Dedifferentiated amniotic fluid mesenchymal stem cell (primary cell): ENCODE measurements around the gene IQGAP1.

Source experiments
- DNase-seq: peaks from one replicate; pipeline ENCODE4 v3.0.0-alpha.2; 2016; ENCODE audit errors: extremely low spot score

IQGAP1 gene

GRCh38 chr15:90365414-90366055, 22.5 kb upstream of the IQGAP1 start:
- no peak for DNase-seq

- DNase-seq = no peak
These were observed 20.5 kb upstream of the IQGAP1 start for GRCh38 chr15:90367576-90367975.

GRCh38 chr15:90375071-90375470, 13.0 kb upstream of the IQGAP1 start:
- no peak for DNase-seq

GRCh38 chr15:90376789-90377188, 11.3 kb upstream of the IQGAP1 start:
- DNase-seq = no peak

GRCh38 chr15:90379263-90379662, 8.8 kb upstream of the IQGAP1 start:
- DNase-seq = no peak

GRCh38 chr15:90381515-90381914, 6.5 kb upstream of the IQGAP1 start:
- DNase-seq = no peak

- no peak for DNase-seq
These were observed 5.7 kb upstream of the IQGAP1 start for GRCh38 chr15:90382320-90382719.

- no peak for DNase-seq
These were observed 1.8 kb upstream of the IQGAP1 start for GRCh38 chr15:90386221-90386620.

GRCh38 chr15:90388462-90389380, 679 bp downstream of the IQGAP1 start:
- peak; percentile 44 for DNase-seq

- DNase-seq = no peak
These were observed 1.5 kb downstream of the IQGAP1 start for GRCh38 chr15:90389513-90389912.

- no peak for DNase-seq
These were observed 5.0 kb downstream of the IQGAP1 start for GRCh38 chr15:90393040-90393439.

GRCh38 chr15:90394074-90394473, 6.0 kb downstream of the IQGAP1 start:
- DNase-seq = peak; percentile 4

GRCh38 chr15:90394748-90395442, 6.9 kb downstream of the IQGAP1 start:
- peak; percentile 11 for DNase-seq

GRCh38 chr15:90396321-90396720, 8.3 kb downstream of the IQGAP1 start:
- DNase-seq = no peak

- no peak for DNase-seq
These were observed 12.1 kb downstream of the IQGAP1 start for GRCh38 chr15:90400005-90400758.

- peak; percentile 96 for DNase-seq
These were observed 12.8 kb downstream of the IQGAP1 start for GRCh38 chr15:90400759-90401314.

GRCh38 chr15:90401495-90401894, 13.5 kb downstream of the IQGAP1 start:
- no peak for DNase-seq

- DNase-seq = peak; percentile 90
These were observed 14.2 kb downstream of the IQGAP1 start for GRCh38 chr15:90402223-90402622.

GRCh38 chr15:90402767-90403166, 14.7 kb downstream of the IQGAP1 start:
- peak; percentile 14 for DNase-seq

GRCh38 chr15:90405055-90405607, 17.1 kb downstream of the IQGAP1 start:
- peak; percentile 13 for DNase-seq

GRCh38 chr15:90407336-90407735, 19.3 kb downstream of the IQGAP1 start:
- peak; percentile 6 for DNase-seq
